CD14-positive monocyte (primary cell): ENCODE results near the gene MBNL2. TPM values are rescaled to one million over a fixed set of nuclear protein-coding genes. Genes with fewer than 3 reads are reported as not detected.

Source experiments
- DNase-seq, 3 donors: peaks; one replicate each; pipeline ENCODE4 v3.0.0-alpha.2; 2011 to 2022
- H2AFZ ChIP-seq: 2 replicates; pipeline ENCODE4 v1.6.0; 2012; ENCODE audit warnings: mild to moderate bottlenecking, low read depth, low read length, inconsistent platforms; ENCODE audit not compliant: insufficient read depth, poor library complexity, severe bottlenecking
- H3K27ac ChIP-seq, 2 donors: 1 replicate in 1 of 2; 2 replicates in 1 of 2; pipeline ENCODE4 v1.5.1; 2012 to 2013; ENCODE audit warnings: low read length in 2 of 2, control low read depth in 1 of 2, inconsistent platforms in 1 of 2, low read depth in 1 of 2, mild to moderate bottlenecking in 1 of 2
- H3K27me3 ChIP-seq, 2 donors: one replicate each; pipeline versions ENCODE4 v1.6.0 to v1.6.1; 2011 to 2013; ENCODE audit warnings: low read length in 2 of 2; ENCODE audit not compliant: control insufficient read depth in 2 of 2, insufficient read depth in 2 of 2
- H3K36me3 ChIP-seq, 2 donors: replicated peaks in 1 of 2; 1 replicate in 1 of 2; 2 replicates in 1 of 2; pipeline versions ENCODE4 v1.5.1 to v1.6.1; 2012 to 2013; ENCODE audit warnings: low read length in 2 of 2, control low read depth in 1 of 2, inconsistent platforms in 1 of 2, mild to moderate bottlenecking in 1 of 2; ENCODE audit not compliant: insufficient read depth in 2 of 2, control insufficient read depth in 1 of 2
- H3K4me1 ChIP-seq, 2 donors: 1 replicate in 1 of 2; 2 replicates in 1 of 2; pipeline versions ENCODE4 v1.5.1 to v1.6.1; 2012 to 2013; ENCODE audit warnings: low read length in 2 of 2, control low read depth in 1 of 2, inconsistent platforms in 1 of 2, mild to moderate bottlenecking in 1 of 2, moderate library complexity in 1 of 2; ENCODE audit not compliant: insufficient read depth in 2 of 2, control insufficient read depth in 1 of 2
- H3K4me2 ChIP-seq: replicated peaks from 2 replicates; pipeline ENCODE3; 2012; ENCODE audit warnings: low read length, moderate library complexity, mild to moderate bottlenecking; ENCODE audit not compliant: poor library complexity, severe bottlenecking; ENCODE audit errors: extremely low read depth
- H3K4me3 ChIP-seq, 3 experiments: fragments of 200-600 bp in 1 of 3; sonication (generic) in 1 of 3; replicated peaks in 1 of 3; 1 replicate in 2 of 3; 2 replicates in 1 of 3; pipeline ENCODE4 v1.5.1; 2011 to 2013; ENCODE audit warnings: low read length in 3 of 3, mild to moderate bottlenecking in 3 of 3, control low read depth in 2 of 3, low read depth in 2 of 3, inconsistent platforms in 1 of 3, moderate library complexity in 1 of 3
- H3K79me2 ChIP-seq: 2 replicates; pipeline ENCODE4 v1.6.0; 2012; ENCODE audit warnings: mild to moderate bottlenecking, control low read depth, inconsistent platforms, low read length, moderate library complexity; ENCODE audit not compliant: insufficient read depth
- H3K9ac ChIP-seq: 2 replicates; pipeline ENCODE4 v1.6.0; 2017; ENCODE audit warnings: low read length, mild to moderate bottlenecking; ENCODE audit not compliant: insufficient read depth, poor library complexity, severe bottlenecking
- H3K9me3 ChIP-seq, 2 donors: replicated peaks in 1 of 2; 1 replicate in 1 of 2; 2 replicates in 1 of 2; pipeline versions ENCODE4 v1.5.1 to v1.6.1; 2012 to 2013; ENCODE audit warnings: low read length in 2 of 2, control low read depth in 1 of 2; ENCODE audit not compliant: control insufficient read depth in 1 of 2, insufficient read depth in 1 of 2
- H4K20me1 ChIP-seq: 2 replicates; pipeline ENCODE4 v1.6.0; 2012; ENCODE audit warnings: mild to moderate bottlenecking, low read length, control low read depth, moderate library complexity; ENCODE audit not compliant: insufficient read depth
- H3K27ac Mint-ChIP-seq, 7 donors: one replicate each; pipeline ENCODE4 v1.8.0; 2020; ENCODE audit warnings: mild to moderate bottlenecking in 7 of 7, mixed read lengths in 7 of 7, moderate library complexity in 6 of 7, inconsistent platforms in 2 of 7
- H3K27me3 Mint-ChIP-seq, 3 donors: one replicate each; pipeline ENCODE4 v1.8.0; 2021 to 2022; ENCODE audit warnings: low read depth in 3 of 3, mild to moderate bottlenecking in 3 of 3, mixed read lengths in 3 of 3, moderate library complexity in 3 of 3, inconsistent platforms in 1 of 3
- H3K36me3 Mint-ChIP-seq, 2 donors: one replicate each; pipeline ENCODE4 v1.8.0; 2020; ENCODE audit warnings: mixed read lengths in 2 of 2, inconsistent platforms in 1 of 2, mild to moderate bottlenecking in 1 of 2
- H3K4me1 Mint-ChIP-seq: one replicate; pipeline ENCODE4 v1.8.0; 2020; ENCODE audit warnings: mild to moderate bottlenecking, mixed read lengths
- H3K4me3 Mint-ChIP-seq, 2 donors: one replicate each; pipeline ENCODE4 v1.8.0; 2020; ENCODE audit warnings: mild to moderate bottlenecking in 2 of 2, mixed read lengths in 2 of 2, moderate library complexity in 1 of 2
- H3K9me3 Mint-ChIP-seq, 7 donors: one replicate each; pipeline ENCODE4 v1.8.0; 2020 to 2022; ENCODE audit warnings: mixed read lengths in 7 of 7, mild to moderate bottlenecking in 6 of 7, moderate library complexity in 6 of 7, inconsistent platforms in 2 of 7
- WGBS: methylation state at CpG from one replicate; pipeline ENCODE4 v1.1.5; 2013; ENCODE audit warnings: missing lambda C conversion rate; ENCODE audit not compliant: insufficient coverage; 5-methylcytosine and 5-hydroxymethylcytosine counted together
- intact Hi-C, 2 donors: fragments of 100-400 bp; cut with micrococcal nuclease; formaldehyde crosslinking; loops; one replicate each; pipeline versions ENCODE4 v1.15.0 to v1.15.1; 2023
- polyA plus RNA-seq, 3 donors: library from polyadenylated mRNA; depleted of rRNA in 1 of 3; unstranded in 2 of 3; stranded (reverse) in 1 of 3; fragments of 300-500 nt in 2 of 3; fragments of >200 nt in 1 of 3; fragmentation: Illumina TruSeq in 2 of 3; gene quantifications; 1 replicate in 2 of 3; 2 replicates in 1 of 3; pipeline ENCODE4 v1.2.3, GENCODE V29; 2012 to 2021
- TF ChIP-seq, protein P1 (sequence below): fragments of 200-600 bp; IDR thresholded peaks from one replicate; pipeline ENCODE4 v1.8.0; 2022; ENCODE audit warnings: antibody characterized with exemption, mild to moderate bottlenecking

Gene MBNL2
- polyA plus RNA-seq, 3 donors: 8.5 to 15.5 (median 13.4) TPM

DNA sequence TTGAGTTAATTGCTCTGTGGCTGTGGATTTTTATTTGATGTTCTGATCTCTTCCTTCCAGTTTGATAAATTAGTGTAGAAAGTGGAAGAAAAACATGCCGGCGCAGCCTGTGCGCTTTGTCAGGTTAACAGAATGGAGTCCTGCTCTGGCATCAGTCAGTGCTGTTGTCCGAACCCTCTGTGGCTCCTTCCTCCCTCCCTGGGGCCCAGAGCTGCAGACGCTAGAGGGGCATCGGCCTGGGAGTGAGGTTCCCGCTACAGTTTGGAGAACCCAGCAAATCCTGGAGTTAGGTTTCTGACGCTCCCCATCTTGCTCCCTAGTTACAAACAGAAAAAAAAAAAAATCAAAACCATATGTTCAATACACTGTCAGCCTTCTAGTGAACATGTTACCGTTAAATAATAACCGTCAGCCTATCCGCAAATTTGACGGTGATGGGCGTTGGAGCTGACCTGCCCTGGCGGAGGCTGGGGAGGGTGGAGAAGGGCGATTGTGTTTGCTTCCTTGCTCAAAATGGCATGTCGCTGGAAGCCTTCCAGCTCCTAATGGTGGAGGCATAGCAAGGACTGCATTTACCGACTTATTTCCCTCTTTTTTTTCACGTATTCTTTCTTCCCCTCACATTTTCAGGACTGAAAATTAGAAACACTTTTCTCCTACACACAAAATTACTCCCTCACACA lies 13.6 kb downstream of the MBNL2 start:
- H3K4me1 Mint-ChIP-seq: peaks cover 17% of the 10 kb centered on the region
- H3K27ac Mint-ChIP-seq: no peak overlapping the region
- no peak overlapping the region for H2AFZ ChIP-seq
- H3K4me2 ChIP-seq: no peak overlapping the region
- peaks cover 98% of the 10 kb centered on the region for H4K20me1 ChIP-seq
- no peaks in the 10 kb centered on the region for H3K9me3 ChIP-seq
- no peak overlapping the region for H3K9ac ChIP-seq
- no peak overlapping the region for H3K4me3 ChIP-seq
- 99% methylated on average over 15 of the region's 18 CpGs for WGBS
- no peaks in the 10 kb centered on the region for H3K27me3 ChIP-seq
- peaks cover 0 to 3% (median 2%) of the 10 kb centered on the region in 3 donors for H3K27me3 Mint-ChIP-seq
- H3K4me1 ChIP-seq: no peaks in the 10 kb centered on the region
- peaks cover 78% of the 10 kb centered on the region for H3K79me2 ChIP-seq
- no peak overlapping the region for H3K4me3 Mint-ChIP-seq
- no peak overlapping the region for H3K27ac ChIP-seq
- H3K9me3 Mint-ChIP-seq: peaks cover 0 to 3% (median 0%) of the 10 kb centered on the region in 7 donors
- H3K36me3 ChIP-seq: peaks cover 5 to 43% of the 10 kb centered on the region in 2 donors
- intact Hi-C loops: no loop called here
- no peak for DNase-seq
- TF ChIP-seq, protein P1, sequence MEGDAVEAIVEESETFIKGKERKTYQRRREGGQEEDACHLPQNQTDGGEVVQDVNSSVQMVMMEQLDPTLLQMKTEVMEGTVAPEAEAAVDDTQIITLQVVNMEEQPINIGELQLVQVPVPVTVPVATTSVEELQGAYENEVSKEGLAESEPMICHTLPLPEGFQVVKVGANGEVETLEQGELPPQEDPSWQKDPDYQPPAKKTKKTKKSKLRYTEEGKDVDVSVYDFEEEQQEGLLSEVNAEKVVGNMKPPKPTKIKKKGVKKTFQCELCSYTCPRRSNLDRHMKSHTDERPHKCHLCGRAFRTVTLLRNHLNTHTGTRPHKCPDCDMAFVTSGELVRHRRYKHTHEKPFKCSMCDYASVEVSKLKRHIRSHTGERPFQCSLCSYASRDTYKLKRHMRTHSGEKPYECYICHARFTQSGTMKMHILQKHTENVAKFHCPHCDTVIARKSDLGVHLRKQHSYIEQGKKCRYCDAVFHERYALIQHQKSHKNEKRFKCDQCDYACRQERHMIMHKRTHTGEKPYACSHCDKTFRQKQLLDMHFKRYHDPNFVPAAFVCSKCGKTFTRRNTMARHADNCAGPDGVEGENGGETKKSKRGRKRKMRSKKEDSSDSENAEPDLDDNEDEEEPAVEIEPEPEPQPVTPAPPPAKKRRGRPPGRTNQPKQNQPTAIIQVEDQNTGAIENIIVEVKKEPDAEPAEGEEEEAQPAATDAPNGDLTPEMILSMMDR: no peak
- peaks cover 41 to 51% of the 10 kb centered on the region in 2 donors for H3K36me3 Mint-ChIP-seq

DNA sequence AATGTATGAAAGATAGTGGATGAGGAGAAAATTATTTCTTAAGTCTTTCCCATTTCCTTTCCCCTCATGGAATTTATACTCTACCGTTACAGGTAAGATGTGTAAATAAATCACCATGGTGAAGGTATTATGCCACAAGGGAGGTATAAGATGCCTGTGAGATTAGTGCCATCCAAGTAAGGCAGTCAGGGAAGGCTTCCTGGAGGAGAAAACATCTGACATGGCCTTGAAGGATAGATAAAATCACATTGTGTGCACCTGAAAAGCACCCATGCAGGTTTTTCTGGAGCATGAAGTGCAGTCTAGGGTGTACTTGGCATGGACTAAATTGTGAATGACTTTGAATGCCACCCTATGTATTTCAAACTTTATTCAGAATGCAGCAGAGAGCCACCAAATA lies 15.3 kb downstream of the MBNL2 start:
- Histone ChIP-seq H3K79me2 (peaks cover 71% of the 10 kb centered on the region), H3K4me2 (no peak overlapping the region), H3K9me3 (no peaks in the 10 kb centered on the region), H3K4me1 (peaks cover 6 to 10% of the 10 kb centered on the region in 2 donors), H3K27me3 (no peaks in the 10 kb centered on the region), H3K9ac (no peak overlapping the region), H3K36me3 (peaks cover 5 to 30% of the 10 kb centered on the region in 2 donors), H2AFZ (no peak overlapping the region), H3K4me3 (no peak overlapping the region), H3K27ac (no peak overlapping the region), H4K20me1 (peaks cover 98% of the 10 kb centered on the region)
- TF ChIP-seq, protein P1: no peak
- H3K4me1 Mint-ChIP-seq: peaks cover 27% of the 10 kb centered on the region
- H3K27ac Mint-ChIP-seq: no peak overlapping the region
- peaks cover 0 to 3% (median 2%) of the 10 kb centered on the region in 3 donors for H3K27me3 Mint-ChIP-seq
- no peak overlapping the region for H3K4me3 Mint-ChIP-seq
- peaks cover 33 to 45% of the 10 kb centered on the region in 2 donors for H3K36me3 Mint-ChIP-seq
- H3K9me3 Mint-ChIP-seq: peaks cover 0 to 3% (median 0%) of the 10 kb centered on the region in 7 donors
- intact Hi-C loops: no loop called here
- WGBS: no CpG with 5 or more reads among the region's 1 CpG
- no peak for DNase-seq
